K562 (cell line): ENCODE data around the gene TMEM217. TPM values are rescaled to one million over a fixed set of nuclear protein-coding genes. Genes with fewer than 3 reads are reported as not detected.
A peak's percentile ranks its signal among the peaks of the same experiment; 100 is the strongest.

Experiments
- ATAC-seq: fragments of 200-7000 bp; cut with Tn5 transposase; 3 replicates; pipeline ENCODE4 v1.9.1; 2020; ENCODE audit warnings: moderate library complexity
- BruUV-seq: library from RNA; stranded (reverse); fragments of 400-500 nt; replicated peaks from 2 replicates; lab custom pipeline; 2021; lab: Mats Ljungman, UMichigan
- CTCF ChIA-PET: fragments of 300-600 bp; formaldehyde crosslinking; extraction: SDS; loops from one replicate; lab custom pipeline; 2021; ENCODE audit warnings: low intra/inter-chr PET ratio; lab: Yijun Ruan, JAX
- POLR2A ChIA-PET: fragments of 300-600, 350-650 bp; sonication (Branson Sonifier 250); formaldehyde crosslinking; extraction: SDS; loops from one replicate; lab custom pipeline; 2021; ENCODE audit warnings: antibody characterized with exemption, inconsistent platforms; lab: Yijun Ruan, JAX
- DNase-seq, 4 experiments: peaks; one replicate each; pipeline versions ENCODE4 v3.0.0 to v3.0.0-alpha.2; 2011 to 2018; ENCODE audit warnings: low spot score in 3 of 4, mixed read lengths in 3 of 4; ENCODE audit errors: extremely low read depth in 1 of 4
- FAIRE-seq: peaks from 2 replicates; lab custom pipeline; 2011; peaks lifted over from hg19 to GRCh38; lab: Jason Lieb, UNC
- H2AFZ ChIP-seq: 2 replicates; pipeline ENCODE4 v1.6.0; 2011; ENCODE audit warnings: low read depth, low read length, control low read depth, inconsistent platforms
- H3K27ac ChIP-seq: fragments of 200-600 bp; 3 replicates; pipeline ENCODE4 v1.8.0; 2011; ENCODE audit warnings: low read depth, mild to moderate bottlenecking, control low read depth, inconsistent platforms, low read length, moderate library complexity, mixed read lengths; ENCODE audit errors: extremely low read depth
- H3K27me3 ChIP-seq, 2 experiments: fragments of 300-600 bp in 1 of 2; 2 replicates in 1 of 2; 3 replicates in 1 of 2; pipeline versions ENCODE4 v1.6.0 to v1.8.0; 2011; ENCODE audit warnings: inconsistent platforms in 2 of 2, low read length in 2 of 2, mild to moderate bottlenecking in 1 of 2, mixed read lengths in 1 of 2, moderate library complexity in 1 of 2; ENCODE audit not compliant: control insufficient read depth in 2 of 2, insufficient read depth in 2 of 2
- H3K36me3 ChIP-seq: fragments of 300-600 bp; 3 replicates; pipeline ENCODE4 v1.8.0; 2011; ENCODE audit warnings: mild to moderate bottlenecking, low read length, inconsistent platforms; ENCODE audit not compliant: control insufficient read depth, insufficient read depth
- H3K4me1 ChIP-seq, 2 experiments: fragments of 200-600 bp in 1 of 2; replicated peaks in 1 of 2; 2 replicates in 1 of 2; 3 replicates in 1 of 2; pipeline versions ENCODE4 v1.5.1 to v1.8.0; 2011; ENCODE audit warnings: inconsistent platforms in 2 of 2, low read length in 2 of 2, mild to moderate bottlenecking in 1 of 2, mixed read lengths in 1 of 2, moderate library complexity in 1 of 2; ENCODE audit not compliant: control insufficient read depth in 2 of 2, insufficient read depth in 2 of 2
- H3K4me2 ChIP-seq: 2 replicates; pipeline ENCODE4 v1.6.1; 2011; ENCODE audit warnings: low read length, control low read depth, inconsistent platforms, mixed read lengths; ENCODE audit not compliant: insufficient read depth
- H3K4me3 ChIP-seq: fragments of 200-600 bp; sonication (generic), shearing (Covaris generic); 2 replicates; pipeline ENCODE4 v1.5.1; 2016; ENCODE audit warnings: control low read depth, inconsistent platforms
- H3K79me2 ChIP-seq: fragments of 200-600 bp; 3 replicates; pipeline ENCODE4 v1.8.0; 2011; ENCODE audit warnings: low read length, inconsistent platforms; ENCODE audit not compliant: control insufficient read depth, insufficient read depth
- H3K9ac ChIP-seq, 2 experiments: 2 replicates each; pipeline versions ENCODE4 v1.6.0 to v1.6.1; 2011; ENCODE audit warnings: low read depth in 2 of 2, low read length in 2 of 2, control low read depth in 1 of 2, inconsistent platforms in 1 of 2, mild to moderate bottlenecking in 1 of 2, mixed read lengths in 1 of 2; ENCODE audit not compliant: insufficient read depth in 1 of 2
- H3K9me1 ChIP-seq: one replicate; pipeline ENCODE4 v1.6.0; 2011; ENCODE audit warnings: inconsistent platforms, mild to moderate bottlenecking, low read length, moderate library complexity; ENCODE audit not compliant: control insufficient read depth, insufficient read depth
- H3K9me3 ChIP-seq: replicated peaks from 2 replicates; pipeline ENCODE4 v1.5.1; 2011; ENCODE audit warnings: low read depth, low read length, inconsistent platforms; ENCODE audit not compliant: control insufficient read depth, insufficient read depth
- H4K20me1 ChIP-seq: replicated peaks from 2 replicates; pipeline ENCODE4 v1.6.1; 2011; ENCODE audit warnings: low read length, inconsistent platforms, mixed read lengths; ENCODE audit not compliant: control insufficient read depth, insufficient read depth
- C11orf30 ChIP-seq: fragments of 450-650 bp; IDR thresholded peaks from 2 replicates; pipeline ENCODE4 v1.6.1; 2016; ENCODE audit warnings: low read depth, mild to moderate bottlenecking
- CBFB ChIP-seq: sonication (generic); formaldehyde crosslinking; IDR thresholded peaks from 2 replicates; pipeline ENCODE4 v1.4.0; 2020; ENCODE audit warnings: mild to moderate bottlenecking, missing genetic modification reagents
- CCAR2 ChIP-seq: fragments of 200-400 bp; formaldehyde crosslinking; IDR thresholded peaks from 2 replicates; pipeline ENCODE4 v1.6.1; 2017; ENCODE audit warnings: mild to moderate bottlenecking, low read depth, low read length
- CEBPG ChIP-seq, 3 experiments: fragments of 200-800 bp in 1 of 3; sonication (Bioruptor generic) in 1 of 3; sonication (generic) in 1 of 3; formaldehyde crosslinking in 1 of 3; IDR thresholded peaks in 2 of 3; conservative IDR thresholded peaks in 1 of 3; 2 replicates each; pipeline versions ENCODE4 v1.6.1 to v1.8.0; 2016 to 2022; ENCODE audit warnings: missing compliant biosample characterization in 2 of 3, missing genetic modification characterization in 2 of 3, mild to moderate bottlenecking in 1 of 3, missing genetic modification reagents in 1 of 3
- DDX20 ChIP-seq: fragments of 450-650 bp; IDR thresholded peaks from 2 replicates; pipeline ENCODE4 v1.6.1; 2016; ENCODE audit warnings: missing genetic modification characterization, low read depth, mild to moderate bottlenecking, missing compliant biosample characterization, moderate library complexity
- HBP1 ChIP-seq: fragments of 450-650 bp; formaldehyde crosslinking; IDR thresholded peaks from 2 replicates; pipeline ENCODE4 v1.4.0; 2022; ENCODE audit warnings: missing genetic modification characterization
- MAFG ChIP-seq: fragments of 450-650 bp; conservative IDR thresholded peaks from 2 replicates; pipeline ENCODE4 v1.6.1; 2016; ENCODE audit warnings: missing genetic modification characterization, missing compliant biosample characterization
- MEF2A ChIP-seq: IDR thresholded peaks from 2 replicates; pipeline ENCODE4 v1.6.1; 2011; ENCODE audit warnings: low read depth, mild to moderate bottlenecking, low read length, moderate library complexity; ENCODE audit not compliant: control insufficient read depth
- NR2C1 ChIP-seq, 2 experiments: fragments of 450-650 bp; IDR thresholded peaks; 2 replicates each; pipeline ENCODE4 v1.6.1; 2017; ENCODE audit warnings: mild to moderate bottlenecking in 2 of 2, antibody characterized with exemption in 1 of 2, inconsistent platforms in 1 of 2, missing compliant biosample characterization in 1 of 2, missing genetic modification characterization in 1 of 2
- ZNF174 ChIP-seq: fragments of 250-450 bp; sonication (Bioruptor Pico); IDR thresholded peaks from 2 replicates; pipeline ENCODE4 v1.4.0; 2020; ENCODE audit warnings: mild to moderate bottlenecking
- ZNF316 ChIP-seq: fragments of 450-650 bp; IDR thresholded peaks from 2 replicates; pipeline ENCODE4 v1.6.1; 2016
- ZNF586 ChIP-seq: fragments of 450-650 bp; formaldehyde crosslinking; conservative IDR thresholded peaks from 2 replicates; pipeline ENCODE4 v1.4.0; 2020; ENCODE audit warnings: mild to moderate bottlenecking, moderate library complexity
- ZNF778 ChIP-seq: fragments of 450-650 bp; formaldehyde crosslinking; IDR thresholded peaks from 2 replicates; pipeline ENCODE4 v1.4.0; 2020; ENCODE audit warnings: mild to moderate bottlenecking, moderate library complexity
- WGBS: fragments of 100-300 bp; shearing (Covaris generic); methylation state at CpG from one replicate; pipeline ENCODE4 v1.1.6; 2016; ENCODE audit warnings: low coverage, mixed read lengths; ENCODE audit not compliant: insufficient coverage; ENCODE audit errors: missing lambda C conversion rate; 5-methylcytosine and 5-hydroxymethylcytosine counted together
- in situ Hi-C: fragments of 300-500 bp; cut with MboI; formaldehyde crosslinking; loops from 4 replicates; pipeline ENCODE4 v1.15.0; 2018; ENCODE audit warnings: inconsistent platforms, mixed read lengths
- intact Hi-C: fragments of 100-400 bp; cut with micrococcal nuclease; formaldehyde crosslinking; loops from 2 replicates; pipeline ENCODE4 v1.14.2; 2022
- polyA plus RNA-seq, 8 experiments: library from polyadenylated mRNA; depleted of rRNA in 4 of 8; stranded (reverse) in 5 of 8; unstranded in 3 of 8; fragments of >200 nt; fragmentation: Nextera tagmentation in 2 of 8; fragmentation: Illumina TruSeq in 1 of 8; extraction: Ambion mirVana in 2 of 8; extraction: Trizol in 1 of 8; gene quantifications; 2 replicates each; pipeline versions ENCODE4 v1.2.1 to v1.2.3, GENCODE V29; 2011 to 2014; ENCODE audit warnings: inconsistent platforms in 1 of 8, missing spikeins in 1 of 8
- total RNA-seq, 7 experiments: library from RNA; depleted of rRNA in 6 of 7; stranded (reverse); fragments of >200 nt in 6 of 7; fragmentation: Illumina TruSeq in 2 of 7; extraction: Trizol in 2 of 7; gene quantifications; 2 replicates each; pipeline versions ENCODE4 v1.2.1 to v1.2.3, GENCODE V29; 2011 to 2021; ENCODE audit warnings: low replicate concordance in 1 of 7
- TF ChIP-seq, protein P1 (sequence below): fragments of 250-450 bp; sonication (Bioruptor Pico); IDR thresholded peaks from 2 replicates; pipeline ENCODE4 v1.8.0; 2021; ENCODE audit warnings: borderline replicate concordance, mild to moderate bottlenecking, moderate library complexity; ENCODE audit not compliant: poor library complexity, severe bottlenecking
- TF ChIP-seq, protein P2 (sequence below): fragments of 450-650 bp; formaldehyde crosslinking; IDR thresholded peaks from 2 replicates; pipeline ENCODE4 v1.4.0; 2020; ENCODE audit warnings: mild to moderate bottlenecking, mixed read lengths
- TF ChIP-seq, protein P3 (sequence below): fragments of 450-650 bp; IDR thresholded peaks from 2 replicates; pipeline ENCODE4 v1.6.1; 2016

The TMEM217 gene
- total and polyA plus RNA-seq, 9 of the 15 experiments (the other 6 are each of a cell fraction or from before 2014, with no cell fraction given) = 1.3 to 8.0 (median 1.9) TPM

- TF ChIP-seq, protein P1, sequence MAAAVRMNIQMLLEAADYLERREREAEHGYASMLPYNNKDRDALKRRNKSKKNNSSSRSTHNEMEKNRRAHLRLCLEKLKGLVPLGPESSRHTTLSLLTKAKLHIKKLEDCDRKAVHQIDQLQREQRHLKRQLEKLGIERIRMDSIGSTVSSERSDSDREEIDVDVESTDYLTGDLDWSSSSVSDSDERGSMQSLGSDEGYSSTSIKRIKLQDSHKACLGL (CRISPR knock-in tag) = no peak
- TF ChIP-seq MAFG (tag) = no peak
These were observed 56.2 kb downstream of the TMEM217 start (continued) for GRCh38 chr6:37201726-37202125.

GRCh38 chr6:37200085-37200484 is 57.9 kb downstream of the TMEM217 start:
- no peak for ATAC-seq
- H3K9ac ChIP-seq = no peak overlapping the region
- no peak overlapping the region for H2AFZ ChIP-seq
- H3K4me2 ChIP-seq = no peak overlapping the region
- BruUV-seq = no TSS peak
- no peaks in the 10 kb centered on the region for H3K9me1 ChIP-seq
- ChIA-PET POLR2A (interaction anchor here (0.9 to 1.6 kb wide), 5 partner anchors 9 to 23 kb away, joined by 3 to 5 read pairs (median 4); no protein-coding TSS in a partner anchor), CTCF (no interaction called here)
- intact Hi-C loops (no loop called here), in situ Hi-C loops (loop anchor here (10.0 kb wide), 1 partner anchor 145 kb away; no protein-coding TSS in a partner anchor)
- DNase-seq = no peak
- no peak overlapping the region for H3K27ac ChIP-seq
- H3K27me3 ChIP-seq = no peaks in the 10 kb centered on the region
- no peaks in the 10 kb centered on the region; the same call in 2 of the 3 replicates for H3K36me3 ChIP-seq
- no peaks in the 10 kb centered on the region for H4K20me1 ChIP-seq
- H3K4me1 ChIP-seq = peaks cover 31 to 36% of the 10 kb centered on the region in 2 experiments
- H3K4me3 ChIP-seq = no peak overlapping the region
- no peaks in the 10 kb centered on the region for H3K9me3 ChIP-seq
- no peak for FAIRE-seq
- peaks cover 2% of the 10 kb centered on the region; the same call in 1 of the 3 replicates for H3K79me2 ChIP-seq
- whole genome bisulfite sequencing = 90% methylated on average over 5 of the region's 5 CpGs
- TF ChIP-seq ZNF316 (peak; percentile 86), CCAR2 (no peak), CBFB (CRISPR knock-in tag) (no peak), ZNF586 (CRISPR knock-in tag) (no peak), ZNF174 (no peak), C11orf30 (peak; percentile 76), ZNF778 (CRISPR knock-in tag) (no peak), MEF2A (no peak), NR2C1 (IDR thresholded peaks at IDR 0.05) (peak; percentile 46; the same call in 1 of the 2 replicates), NR2C1 (tag; IDR thresholded peaks at IDR 0.05) (no peak), MAFG (tag) (peak; percentile 45; the same call in 1 of the 2 replicates), HBP1 (CRISPR knock-in tag) (no peak), DDX20 (tag) (no peak), CEBPG (CRISPR knock-in tag; IDR thresholded peaks at IDR 0.05) (no peak), CEBPG (tag; conservative IDR thresholded peaks at IDR 0.05 in 1 of 2, IDR thresholded peaks at IDR 0.05 in 1 of 2) (peak; percentile 51 to 56)
- TF ChIP-seq, protein P2, sequence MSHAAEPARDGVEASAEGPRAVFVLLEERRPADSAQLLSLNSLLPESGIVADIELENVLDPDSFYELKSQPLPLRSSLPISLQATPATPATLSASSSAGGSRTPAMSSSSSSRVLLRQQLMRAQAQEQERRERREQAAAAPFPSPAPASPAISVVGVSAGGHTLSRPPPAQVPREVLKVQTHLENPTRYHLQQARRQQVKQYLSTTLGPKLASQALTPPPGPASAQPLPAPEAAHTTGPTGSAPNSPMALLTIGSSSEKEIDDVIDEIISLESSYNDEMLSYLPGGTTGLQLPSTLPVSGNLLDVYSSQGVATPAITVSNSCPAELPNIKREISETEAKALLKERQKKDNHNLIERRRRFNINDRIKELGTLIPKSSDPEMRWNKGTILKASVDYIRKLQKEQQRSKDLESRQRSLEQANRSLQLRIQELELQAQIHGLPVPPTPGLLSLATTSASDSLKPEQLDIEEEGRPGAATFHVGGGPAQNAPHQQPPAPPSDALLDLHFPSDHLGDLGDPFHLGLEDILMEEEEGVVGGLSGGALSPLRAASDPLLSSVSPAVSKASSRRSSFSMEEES = no peak
- TF ChIP-seq, protein P3, sequence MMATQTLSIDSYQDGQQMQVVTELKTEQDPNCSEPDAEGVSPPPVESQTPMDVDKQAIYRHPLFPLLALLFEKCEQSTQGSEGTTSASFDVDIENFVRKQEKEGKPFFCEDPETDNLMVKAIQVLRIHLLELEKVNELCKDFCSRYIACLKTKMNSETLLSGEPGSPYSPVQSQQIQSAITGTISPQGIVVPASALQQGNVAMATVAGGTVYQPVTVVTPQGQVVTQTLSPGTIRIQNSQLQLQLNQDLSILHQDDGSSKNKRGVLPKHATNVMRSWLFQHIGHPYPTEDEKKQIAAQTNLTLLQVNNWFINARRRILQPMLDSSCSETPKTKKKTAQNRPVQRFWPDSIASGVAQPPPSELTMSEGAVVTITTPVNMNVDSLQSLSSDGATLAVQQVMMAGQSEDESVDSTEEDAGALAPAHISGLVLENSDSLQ = no peak
